ENCODE measurements around the gene PRRT4.

DNA sequence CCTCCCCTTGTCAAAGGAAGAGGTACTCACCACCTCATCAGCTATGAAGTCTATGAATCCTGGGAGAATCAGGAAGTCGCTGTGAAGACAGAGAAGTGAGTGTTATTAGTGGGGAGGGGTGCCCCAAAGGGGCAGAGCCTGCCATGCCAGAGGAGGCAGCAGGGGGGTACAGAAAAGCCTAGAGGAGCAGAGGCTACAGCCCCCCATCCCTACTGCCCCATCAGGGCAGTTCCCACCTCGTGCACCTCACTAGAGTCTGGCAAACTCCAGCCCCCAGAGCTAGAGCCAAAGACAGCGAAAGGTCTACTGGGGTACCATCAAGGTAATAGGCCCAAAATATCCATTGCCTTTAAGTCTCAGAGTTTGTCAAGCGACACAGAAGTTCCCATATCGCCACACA lies 42.2 kb upstream of the PRRT4 start:
- TF ChIP-seq, protein P1, sequence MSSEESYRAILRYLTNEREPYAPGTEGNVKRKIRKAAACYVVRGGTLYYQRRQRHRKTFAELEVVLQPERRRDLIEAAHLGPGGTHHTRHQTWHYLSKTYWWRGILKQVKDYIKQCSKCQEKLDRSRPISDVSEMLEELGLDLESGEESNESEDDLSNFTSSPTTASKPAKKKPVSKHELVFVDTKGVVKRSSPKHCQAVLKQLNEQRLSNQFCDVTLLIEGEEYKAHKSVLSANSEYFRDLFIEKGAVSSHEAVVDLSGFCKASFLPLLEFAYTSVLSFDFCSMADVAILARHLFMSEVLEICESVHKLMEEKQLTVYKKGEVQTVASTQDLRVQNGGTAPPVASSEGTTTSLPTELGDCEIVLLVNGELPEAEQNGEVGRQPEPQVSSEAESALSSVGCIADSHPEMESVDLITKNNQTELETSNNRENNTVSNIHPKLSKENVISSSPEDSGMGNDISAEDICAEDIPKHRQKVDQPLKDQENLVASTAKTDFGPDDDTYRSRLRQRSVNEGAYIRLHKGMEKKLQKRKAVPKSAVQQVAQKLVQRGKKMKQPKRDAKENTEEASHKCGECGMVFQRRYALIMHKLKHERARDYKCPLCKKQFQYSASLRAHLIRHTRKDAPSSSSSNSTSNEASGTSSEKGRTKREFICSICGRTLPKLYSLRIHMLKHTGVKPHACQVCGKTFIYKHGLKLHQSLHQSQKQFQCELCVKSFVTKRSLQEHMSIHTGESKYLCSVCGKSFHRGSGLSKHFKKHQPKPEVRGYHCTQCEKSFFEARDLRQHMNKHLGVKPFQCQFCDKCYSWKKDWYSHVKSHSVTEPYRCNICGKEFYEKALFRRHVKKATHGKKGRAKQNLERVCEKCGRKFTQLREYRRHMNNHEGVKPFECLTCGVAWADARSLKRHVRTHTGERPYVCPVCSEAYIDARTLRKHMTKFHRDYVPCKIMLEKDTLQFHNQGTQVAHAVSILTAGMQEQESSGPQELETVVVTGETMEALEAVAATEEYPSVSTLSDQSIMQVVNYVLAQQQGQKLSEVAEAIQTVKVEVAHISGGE (tag by site-specific recombination; conservative IDR thresholded peaks at IDR 0.05; ENCODE audit: low read depth) = no peak
- TF ChIP-seq ZNF37A (tag by site-specific recombination; IDR thresholded peaks at IDR 0.05) = no peak
- TF ChIP-seq, protein P2, sequence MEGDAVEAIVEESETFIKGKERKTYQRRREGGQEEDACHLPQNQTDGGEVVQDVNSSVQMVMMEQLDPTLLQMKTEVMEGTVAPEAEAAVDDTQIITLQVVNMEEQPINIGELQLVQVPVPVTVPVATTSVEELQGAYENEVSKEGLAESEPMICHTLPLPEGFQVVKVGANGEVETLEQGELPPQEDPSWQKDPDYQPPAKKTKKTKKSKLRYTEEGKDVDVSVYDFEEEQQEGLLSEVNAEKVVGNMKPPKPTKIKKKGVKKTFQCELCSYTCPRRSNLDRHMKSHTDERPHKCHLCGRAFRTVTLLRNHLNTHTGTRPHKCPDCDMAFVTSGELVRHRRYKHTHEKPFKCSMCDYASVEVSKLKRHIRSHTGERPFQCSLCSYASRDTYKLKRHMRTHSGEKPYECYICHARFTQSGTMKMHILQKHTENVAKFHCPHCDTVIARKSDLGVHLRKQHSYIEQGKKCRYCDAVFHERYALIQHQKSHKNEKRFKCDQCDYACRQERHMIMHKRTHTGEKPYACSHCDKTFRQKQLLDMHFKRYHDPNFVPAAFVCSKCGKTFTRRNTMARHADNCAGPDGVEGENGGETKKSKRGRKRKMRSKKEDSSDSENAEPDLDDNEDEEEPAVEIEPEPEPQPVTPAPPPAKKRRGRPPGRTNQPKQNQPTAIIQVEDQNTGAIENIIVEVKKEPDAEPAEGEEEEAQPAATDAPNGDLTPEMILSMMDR (tag by site-specific recombination; IDR thresholded peaks at IDR 0.05) = no peak
